NCI-H1048 (cell line): Measurements from ENCODE around the gene TCHH.
"Not testable (repeated sequence)": the region's sequence is repeated elsewhere in the genome, so short reads cannot be mapped to it uniquely, and the experiment has no call there.

ENCODE experiments used
- DNase-seq: peaks from one replicate; lab custom pipeline; 2025; lab: John Stamatoyannopoulos, UW

Gene TCHH, protein sequence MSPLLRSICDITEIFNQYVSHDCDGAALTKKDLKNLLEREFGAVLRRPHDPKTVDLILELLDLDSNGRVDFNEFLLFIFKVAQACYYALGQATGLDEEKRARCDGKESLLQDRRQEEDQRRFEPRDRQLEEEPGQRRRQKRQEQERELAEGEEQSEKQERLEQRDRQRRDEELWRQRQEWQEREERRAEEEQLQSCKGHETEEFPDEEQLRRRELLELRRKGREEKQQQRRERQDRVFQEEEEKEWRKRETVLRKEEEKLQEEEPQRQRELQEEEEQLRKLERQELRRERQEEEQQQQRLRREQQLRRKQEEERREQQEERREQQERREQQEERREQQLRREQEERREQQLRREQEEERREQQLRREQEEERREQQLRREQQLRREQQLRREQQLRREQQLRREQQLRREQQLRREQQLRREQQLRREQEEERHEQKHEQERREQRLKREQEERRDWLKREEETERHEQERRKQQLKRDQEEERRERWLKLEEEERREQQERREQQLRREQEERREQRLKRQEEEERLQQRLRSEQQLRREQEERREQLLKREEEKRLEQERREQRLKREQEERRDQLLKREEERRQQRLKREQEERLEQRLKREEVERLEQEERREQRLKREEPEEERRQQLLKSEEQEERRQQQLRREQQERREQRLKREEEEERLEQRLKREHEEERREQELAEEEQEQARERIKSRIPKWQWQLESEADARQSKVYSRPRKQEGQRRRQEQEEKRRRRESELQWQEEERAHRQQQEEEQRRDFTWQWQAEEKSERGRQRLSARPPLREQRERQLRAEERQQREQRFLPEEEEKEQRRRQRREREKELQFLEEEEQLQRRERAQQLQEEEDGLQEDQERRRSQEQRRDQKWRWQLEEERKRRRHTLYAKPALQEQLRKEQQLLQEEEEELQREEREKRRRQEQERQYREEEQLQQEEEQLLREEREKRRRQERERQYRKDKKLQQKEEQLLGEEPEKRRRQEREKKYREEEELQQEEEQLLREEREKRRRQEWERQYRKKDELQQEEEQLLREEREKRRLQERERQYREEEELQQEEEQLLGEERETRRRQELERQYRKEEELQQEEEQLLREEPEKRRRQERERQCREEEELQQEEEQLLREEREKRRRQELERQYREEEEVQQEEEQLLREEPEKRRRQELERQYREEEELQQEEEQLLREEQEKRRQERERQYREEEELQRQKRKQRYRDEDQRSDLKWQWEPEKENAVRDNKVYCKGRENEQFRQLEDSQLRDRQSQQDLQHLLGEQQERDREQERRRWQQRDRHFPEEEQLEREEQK (N-terminal part only)

DNA sequence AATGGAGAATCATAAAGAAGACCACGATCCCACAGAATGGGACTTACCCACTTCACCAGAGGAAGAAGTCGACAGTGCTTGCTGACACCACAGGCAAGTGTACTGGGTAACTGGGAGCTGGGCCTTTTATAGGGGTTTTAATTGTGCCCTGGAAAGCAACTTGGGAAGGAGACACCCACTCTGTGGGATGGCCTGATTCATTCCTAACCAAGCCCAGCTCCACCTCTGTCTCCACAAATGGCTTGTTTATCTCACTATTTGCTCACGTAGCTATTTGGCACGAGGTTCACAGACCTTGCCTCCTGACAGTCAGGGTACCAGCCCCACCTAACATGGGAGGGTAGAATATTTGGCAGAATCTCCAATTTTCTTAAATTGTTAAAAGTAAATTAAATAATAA, at the start of gene TCHH:
TCHH (minus strand) TSS at position 101 of the 400 bp plus-strand sequence. CDS start 1,364 bp downstream, outside the sequence.
- no peak for DNase-seq

DNA sequence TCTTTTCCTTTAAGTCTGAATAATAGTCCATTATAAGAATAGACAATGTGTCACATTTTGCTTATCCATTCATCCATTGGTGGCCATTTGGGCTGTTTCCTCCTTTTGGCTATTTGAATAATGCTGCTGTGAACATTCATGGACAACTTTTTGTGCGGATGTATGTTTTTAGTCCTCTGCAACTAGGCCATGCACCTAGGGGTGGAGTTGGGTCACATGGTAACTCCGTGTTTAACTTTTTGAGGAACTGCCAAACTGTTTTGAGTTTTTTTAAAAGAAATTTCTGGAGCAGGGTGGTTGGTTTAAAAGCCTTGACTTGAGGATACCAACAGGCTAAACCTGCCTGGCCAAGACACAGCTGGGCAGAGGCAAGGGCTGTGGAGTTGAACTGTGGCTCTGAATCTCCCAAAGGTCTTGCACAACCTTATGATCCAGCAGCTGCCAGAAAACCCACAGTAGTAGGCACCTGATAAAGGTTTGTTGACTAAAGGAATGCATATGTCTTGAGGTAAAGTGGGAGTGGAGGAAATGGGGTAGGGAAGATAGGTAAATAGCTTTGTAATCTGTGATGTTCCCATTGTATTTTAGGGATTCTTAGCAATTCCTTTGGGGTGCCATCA, 49.4 kb upstream of the TCHH start:
- no peak for DNase-seq

DNA sequence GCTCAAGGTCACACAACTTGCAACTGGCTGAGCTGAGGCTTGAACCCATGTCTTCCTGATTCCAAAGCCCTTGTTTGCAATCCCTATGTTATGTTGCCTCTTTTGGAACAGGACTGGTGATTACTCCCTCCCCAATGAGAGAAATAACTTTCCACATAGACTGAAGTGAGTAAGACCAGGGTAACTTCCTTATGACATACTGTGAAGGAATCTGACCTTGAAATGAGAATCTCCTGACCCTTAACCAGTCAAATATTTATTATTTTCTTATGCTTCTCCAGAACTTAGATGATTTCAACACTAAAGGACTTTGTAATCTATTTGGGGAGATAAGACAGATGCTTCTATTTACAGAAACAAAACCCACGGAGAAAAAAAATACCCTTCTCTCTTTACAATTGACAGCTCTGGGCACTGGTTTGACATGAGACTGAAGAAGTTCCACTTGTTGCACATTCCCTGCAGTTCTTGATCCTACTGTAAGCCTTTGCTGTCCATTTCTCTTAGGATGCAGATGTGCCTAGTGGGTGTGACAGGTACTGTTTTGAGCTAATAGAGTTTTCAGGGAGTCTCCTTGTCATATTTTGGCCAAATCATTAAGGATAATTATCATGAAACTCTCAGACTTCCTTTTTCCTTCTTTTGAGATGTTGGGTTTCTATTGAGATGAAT, 47.7 kb upstream of the TCHH start:
- DNase-seq = no peak

DNA sequence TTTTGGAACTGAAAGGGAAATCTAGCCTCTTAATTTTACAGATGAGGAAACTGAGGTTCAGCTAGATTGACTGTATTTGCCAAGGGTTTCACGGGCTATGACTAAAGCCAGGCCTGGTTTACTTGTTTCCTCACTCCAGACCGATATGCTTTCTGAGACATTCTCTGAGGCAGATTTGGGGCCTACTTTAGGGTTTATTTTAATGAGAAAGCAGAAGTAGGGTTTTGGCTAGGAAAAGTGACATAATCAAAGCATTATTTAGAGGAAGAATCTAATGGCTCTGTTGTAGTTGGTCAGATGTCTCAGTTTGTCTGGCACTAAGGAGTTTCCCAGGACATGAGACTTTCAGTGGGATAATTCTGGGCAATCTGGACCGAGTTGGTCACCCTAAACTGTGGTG, 45.3 kb upstream of the TCHH start:
- DNase-seq = no peak

DNA sequence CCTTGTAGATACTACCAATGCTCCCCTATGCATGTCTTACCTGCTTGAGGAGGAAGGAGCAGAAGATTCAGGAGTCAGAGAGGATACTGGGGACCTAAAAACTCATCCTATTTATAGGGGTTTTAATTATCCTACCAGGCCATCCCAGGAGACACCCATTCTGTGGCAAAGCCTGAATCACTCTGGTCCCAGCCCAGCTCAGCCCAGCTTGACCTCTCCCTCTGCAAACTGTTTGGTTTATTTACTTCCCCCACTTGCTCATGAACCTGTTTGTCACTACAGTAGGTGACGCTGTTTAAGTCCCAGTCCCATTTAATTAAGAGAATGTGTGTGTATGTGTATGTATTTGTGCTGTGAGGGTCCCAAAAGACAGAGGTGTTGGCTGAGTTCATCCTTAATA, 43.9 kb upstream of the TCHH start, which contains the start of gene RPTN:
RPTN (minus strand) TSS at position 85 of the 400 bp plus-strand sequence. CDS start 1,339 bp downstream, outside the sequence.
- no peak for DNase-seq

DNA sequence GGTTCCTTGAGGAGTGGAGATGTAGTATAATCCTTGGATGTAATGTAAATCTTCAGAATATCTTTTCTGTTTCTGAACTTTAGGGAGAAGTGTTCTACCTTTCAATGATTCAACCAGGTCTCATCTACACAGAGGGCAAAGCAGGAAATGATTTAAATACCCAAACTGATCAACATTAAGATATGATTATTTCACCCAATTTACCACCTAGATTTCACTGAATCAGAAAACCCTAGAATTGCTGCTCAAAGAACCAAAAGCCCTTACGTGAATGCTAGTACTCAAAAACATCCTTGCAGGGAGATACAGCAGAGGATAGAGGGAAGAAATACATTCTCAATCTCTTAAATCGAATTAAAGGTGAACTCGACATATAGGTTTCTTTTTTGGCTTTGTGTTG, 38.8 kb upstream of the TCHH start:
- no peak for DNase-seq

DNA sequence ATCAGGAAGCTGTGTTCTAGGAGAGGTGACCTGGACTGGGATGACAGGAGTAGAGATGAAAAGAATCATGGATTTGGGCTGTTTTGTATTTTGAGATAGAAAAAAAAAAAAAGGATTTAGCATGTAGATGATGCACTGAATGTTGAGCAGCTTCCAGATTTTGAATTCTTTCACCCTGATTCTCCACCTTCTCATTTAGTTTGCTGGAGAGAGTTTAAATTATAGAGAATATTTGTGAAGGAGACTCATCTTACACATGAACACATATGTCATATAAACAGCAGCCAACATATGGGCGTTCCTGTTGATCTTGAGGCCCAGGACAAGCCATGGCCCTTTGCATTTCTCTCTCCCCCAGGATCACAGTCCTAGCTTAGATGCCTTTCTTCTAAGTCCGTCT, 36.4 kb upstream of the TCHH start:
- DNase-seq = no peak

DNA sequence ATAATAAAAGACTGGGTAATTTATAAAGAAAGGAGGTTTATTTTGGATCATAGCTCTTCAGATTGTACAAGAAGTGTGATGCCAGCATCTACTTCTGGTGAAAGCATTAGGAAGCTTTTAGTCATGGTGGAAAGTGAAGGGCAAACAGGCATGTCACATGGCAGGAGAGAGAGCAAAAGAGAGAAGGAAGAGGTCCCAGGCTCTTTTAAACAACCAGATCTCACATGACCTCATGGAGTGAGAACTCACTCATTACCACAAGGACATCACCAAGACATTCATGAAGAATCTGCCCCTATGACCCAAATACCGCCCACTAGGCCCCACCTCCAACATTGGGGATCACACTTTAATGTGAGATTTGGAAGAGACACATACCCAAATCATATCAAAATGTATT, 33.7 kb upstream of the TCHH start:
- no peak for DNase-seq

DNA sequence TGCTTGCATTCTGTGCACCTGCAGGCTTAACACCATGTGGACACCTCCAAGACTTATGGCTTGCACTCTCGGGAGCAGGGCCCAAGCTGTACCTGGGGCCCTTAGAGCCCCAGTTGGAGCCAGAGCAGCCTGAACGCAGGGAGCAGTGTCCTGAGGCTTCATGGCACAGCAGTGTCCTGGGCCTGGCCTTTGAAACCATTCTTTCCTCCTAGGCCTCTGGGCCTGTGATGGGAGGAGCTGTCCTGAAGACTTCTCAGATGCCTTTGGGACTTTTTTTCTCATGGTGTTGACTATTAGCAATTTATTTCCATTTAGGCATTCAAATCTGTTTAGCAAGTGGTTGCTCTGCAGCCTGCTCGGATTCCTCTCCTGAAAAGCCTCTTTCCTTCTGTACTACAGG, 32.8 kb upstream of the TCHH start:
- no peak for DNase-seq

DNA sequence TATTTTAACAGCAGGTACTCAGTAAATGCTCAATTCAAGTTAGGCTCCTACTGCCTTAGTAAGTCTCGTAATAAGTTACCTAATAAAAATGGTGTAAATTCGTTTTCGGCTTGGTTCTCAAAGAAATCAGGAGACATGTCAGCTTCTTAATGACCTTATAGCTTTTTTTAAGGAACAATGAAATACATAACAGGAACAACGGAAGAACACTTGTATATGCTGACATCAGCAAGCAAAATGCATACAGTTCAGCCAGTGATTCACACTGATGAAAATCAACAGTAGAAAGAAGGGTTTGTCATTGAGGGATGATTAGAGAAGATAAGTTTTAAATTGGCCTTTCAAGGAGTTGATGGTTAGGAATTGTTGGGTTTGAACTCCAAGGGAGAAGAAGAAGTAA, 30.5 kb upstream of the TCHH start:
- DNase-seq = no peak

DNA sequence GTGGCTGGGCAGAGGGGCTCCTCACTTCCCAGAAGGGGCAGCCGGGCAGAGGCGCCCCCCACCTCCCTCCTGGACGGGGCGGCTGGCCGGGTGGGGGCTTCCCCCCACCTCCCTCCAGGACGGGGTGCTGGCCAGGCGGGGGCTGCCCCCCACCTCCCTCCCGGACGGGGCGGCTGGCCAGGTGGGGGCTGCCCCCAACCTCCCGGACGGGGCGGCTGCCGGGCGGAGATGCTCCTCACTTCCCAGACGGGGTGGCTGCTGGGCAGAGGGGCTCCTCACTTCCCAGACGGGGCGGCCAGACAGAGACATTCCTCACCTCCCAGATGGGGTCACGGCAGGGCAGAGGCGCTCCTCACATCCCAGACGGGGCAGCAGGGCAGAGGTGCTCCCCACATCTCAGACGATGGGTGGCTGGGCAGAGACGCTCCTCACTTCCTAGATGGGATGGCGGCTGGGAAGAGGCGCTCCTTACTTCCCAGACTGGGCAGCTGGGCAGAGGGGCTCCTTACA, 29.5 kb upstream of the TCHH start:
- not testable (repeated sequence) for DNase-seq

DNA sequence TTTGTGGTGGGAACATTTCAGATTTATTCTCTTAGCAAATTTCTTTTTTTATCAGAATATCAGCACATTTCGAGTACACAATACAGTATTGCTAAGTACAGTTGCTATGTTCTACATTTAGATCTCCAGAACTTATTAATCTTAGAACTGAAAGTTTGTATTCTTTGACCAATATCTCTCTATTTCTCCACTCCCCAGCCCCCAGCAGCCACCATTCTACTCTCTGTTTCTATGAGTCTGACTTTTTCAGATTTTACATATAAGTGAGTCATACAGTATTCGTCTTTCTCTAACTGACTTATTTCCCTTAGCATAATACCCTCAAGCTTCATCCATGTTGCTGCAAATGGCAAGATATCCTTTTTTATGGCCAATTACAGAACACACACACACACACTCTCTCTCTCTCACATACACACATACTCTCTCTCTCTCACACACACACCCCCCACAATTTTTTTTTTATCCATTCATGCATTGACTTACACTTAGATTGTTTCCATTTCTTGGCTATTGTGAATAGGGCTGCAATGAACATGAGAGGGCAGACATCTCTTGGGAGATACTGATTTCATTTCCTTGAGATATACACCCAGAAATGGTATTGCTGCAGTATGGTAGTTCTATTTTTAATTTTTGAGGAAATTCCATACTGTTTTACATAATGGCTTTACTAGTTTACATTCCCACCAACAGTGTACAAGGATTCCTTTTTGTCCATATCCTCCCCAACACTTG, 28.1 kb upstream of the TCHH start:
- DNase-seq = no peak

DNA sequence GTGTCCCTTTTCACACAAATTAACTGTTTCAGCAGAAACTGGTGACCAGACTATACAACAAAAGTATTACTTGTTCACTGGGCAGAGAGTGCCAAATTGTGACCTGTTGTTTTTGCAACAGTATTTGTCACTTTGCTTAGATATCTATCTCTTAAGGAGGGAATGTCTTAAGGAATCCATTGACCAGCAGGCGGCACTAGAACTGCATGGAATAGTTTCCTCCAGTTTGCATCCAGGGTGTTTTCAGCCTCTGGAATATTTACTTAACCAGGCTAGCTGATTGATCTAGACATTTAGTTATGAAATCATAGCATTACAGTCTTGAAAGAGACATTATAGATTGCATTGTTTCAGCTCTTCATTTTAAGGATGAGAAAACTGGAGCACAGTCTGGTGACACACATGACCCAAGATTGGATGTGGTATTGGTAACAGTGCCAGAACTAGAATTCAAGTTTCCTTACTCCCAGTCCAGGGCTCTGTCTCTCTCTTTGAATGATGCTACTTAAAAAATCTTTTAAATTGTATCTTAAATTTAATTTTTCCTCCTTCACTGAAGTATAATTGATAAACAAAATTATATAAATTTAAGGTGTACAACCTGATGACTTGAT, 26.8 kb upstream of the TCHH start:
- no peak for DNase-seq

DNA sequence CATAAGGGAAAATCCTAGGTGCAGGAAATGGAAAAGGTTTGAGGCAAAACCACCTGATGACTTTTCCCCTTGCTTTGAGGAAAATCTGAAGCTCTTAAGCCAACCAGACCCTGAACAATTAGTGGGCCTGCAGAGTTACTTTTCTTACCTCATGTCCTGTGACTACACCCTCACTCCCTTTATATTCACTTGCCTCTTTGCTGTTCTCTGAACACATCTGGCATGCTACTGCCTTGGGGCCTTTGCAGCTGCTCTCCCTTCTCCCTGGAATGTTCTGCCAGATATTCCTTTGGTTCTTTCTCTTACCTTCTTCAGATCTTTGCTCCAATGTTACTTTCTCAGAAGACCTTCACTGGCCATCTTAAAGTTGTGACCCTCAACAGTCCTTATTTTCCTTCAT, 22.0 kb upstream of the TCHH start:
- no peak for DNase-seq

DNA sequence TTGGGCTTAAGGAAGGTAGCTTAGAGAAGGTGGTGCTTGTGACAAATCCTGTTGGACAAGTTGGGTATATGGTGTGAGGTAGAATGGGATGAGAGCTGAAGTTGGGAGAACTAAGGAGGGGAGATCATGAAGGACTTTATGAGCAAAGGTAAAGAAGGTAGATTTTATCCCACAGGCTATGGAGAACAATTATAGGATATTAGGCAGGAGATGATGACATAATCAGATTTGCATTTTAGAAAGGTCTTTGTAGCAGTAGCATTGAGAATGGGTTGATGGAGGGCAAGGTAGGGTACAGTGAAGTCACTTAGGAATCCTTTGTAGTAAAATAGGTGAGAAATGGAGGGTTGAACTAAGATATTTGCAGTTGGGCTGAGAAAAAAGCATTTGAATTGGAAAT, 14.9 kb upstream of the TCHH start:
- DNase-seq = no peak

DNA sequence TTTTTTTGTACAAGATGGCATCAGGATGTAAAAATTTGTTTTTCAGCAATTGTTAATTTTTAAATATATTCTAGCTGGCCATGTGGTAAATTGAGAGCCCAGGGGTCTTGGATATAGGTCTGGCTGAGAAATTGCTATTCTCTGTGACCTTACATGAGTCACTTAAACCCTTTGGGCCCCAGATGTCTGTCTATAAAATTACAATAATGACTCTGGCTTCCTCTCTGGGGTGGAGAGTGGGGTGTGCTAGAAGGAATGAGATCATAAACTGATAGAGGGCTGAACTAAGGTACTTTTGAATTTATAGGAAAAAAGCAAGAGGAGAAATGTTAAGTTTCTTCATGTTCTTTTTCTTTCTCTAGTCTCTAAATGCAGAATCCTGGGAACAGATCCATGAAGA, 12.4 kb upstream of the TCHH start:
- DNase-seq = no peak

DNA sequence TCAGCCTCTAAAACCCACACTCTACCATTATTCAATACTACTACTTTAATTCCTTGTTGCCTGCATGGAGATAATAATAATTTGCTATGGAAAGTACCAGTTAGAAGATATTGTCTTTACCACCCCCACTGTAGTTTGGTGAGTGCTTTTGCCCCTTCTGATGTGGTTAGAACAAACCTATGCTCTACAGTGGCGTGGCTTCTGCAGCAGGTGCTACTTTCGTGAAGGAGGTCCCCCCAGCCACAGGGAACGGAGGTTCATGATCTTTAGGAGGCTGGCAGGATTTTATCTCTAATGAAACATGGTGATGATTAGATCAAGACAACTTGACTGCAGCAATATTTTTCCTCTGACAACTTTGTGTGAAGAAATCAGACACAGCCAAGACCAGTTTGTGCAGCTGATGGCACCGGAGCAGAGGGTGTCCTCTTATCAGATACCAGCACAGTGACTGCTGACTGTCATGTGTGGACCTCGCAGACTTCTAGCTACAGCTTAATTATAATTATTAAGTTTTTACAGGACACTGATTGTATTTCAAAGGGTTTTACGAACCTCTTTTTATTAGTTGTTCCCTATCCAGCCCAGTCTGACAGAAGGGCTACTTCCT, 10.7 kb upstream of the TCHH start:
- DNase-seq = no peak

DNA sequence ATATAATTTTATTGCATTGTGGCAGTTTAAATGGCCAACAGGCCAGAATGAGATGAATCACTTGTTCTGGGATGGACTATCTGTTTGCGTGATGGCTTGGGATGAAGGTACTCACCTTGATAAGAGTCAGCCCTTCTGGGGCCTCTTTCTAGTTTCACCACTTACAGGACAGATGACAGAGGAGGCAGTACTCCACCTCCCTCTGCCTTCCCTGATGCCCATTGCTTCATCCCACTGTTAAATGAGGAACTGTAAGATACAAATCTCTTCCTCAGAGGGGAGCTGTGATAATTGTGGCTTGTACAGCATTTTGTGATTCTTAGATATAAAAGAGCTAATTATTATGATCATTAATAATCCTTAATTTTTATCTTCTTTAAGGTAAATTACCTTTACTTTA, 3.7 kb upstream of the TCHH start:
- no peak for DNase-seq

DNA sequence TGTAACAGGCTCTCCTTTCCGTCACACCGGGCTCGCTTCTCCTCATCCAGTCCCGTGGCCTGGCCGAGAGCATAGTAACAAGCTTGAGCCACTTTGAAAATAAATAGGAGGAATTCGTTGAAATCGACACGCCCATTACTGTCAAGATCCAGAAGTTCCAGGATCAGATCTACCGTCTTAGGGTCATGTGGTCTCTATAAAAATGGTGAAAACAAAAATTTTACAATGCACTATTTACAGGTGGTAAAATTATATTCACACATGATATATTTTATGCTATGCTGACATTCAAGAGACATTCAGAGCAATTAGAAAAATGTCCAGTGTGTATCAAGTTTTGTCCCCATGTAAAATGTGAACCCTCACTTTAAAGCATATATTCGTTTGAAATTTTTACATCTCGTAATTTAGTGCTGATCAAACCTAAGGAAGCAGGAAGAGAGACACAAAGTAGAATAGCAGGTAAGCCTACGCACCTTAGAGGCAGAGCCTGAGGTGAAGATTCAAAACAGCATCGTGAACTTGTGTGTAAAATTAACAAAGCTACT, 2.3 kb downstream of the TCHH start:
- no peak for DNase-seq
